GM12878 (cell line): ENCODE results near the gene NTSR1. TPM values are rescaled to one million over a fixed set of nuclear protein-coding genes. Genes with fewer than 3 reads are reported as not detected.

Experiments used
- ATAC-seq: fragments of 200-7000 bp; cut with Tn5 transposase; 3 replicates; pipeline ENCODE4 v1.9.1; 2020; ENCODE audit warnings: mild to moderate bottlenecking, moderate library complexity
- BruUV-seq: library from RNA; stranded (reverse); fragments of 400-500 nt; replicated peaks from 2 replicates; lab custom pipeline; 2021; lab: Mats Ljungman, UMichigan
- CTCF ChIA-PET: fragments of 300-600 bp; sonication (Branson Sonifier 250); formaldehyde crosslinking; extraction: SDS; loops from one replicate; lab custom pipeline; 2021; ENCODE audit warnings: inconsistent platforms; lab: Yijun Ruan, JAX
- POLR2A ChIA-PET: fragments of 350-600 bp; formaldehyde crosslinking; extraction: SDS; loops from one replicate; lab custom pipeline; 2021; ENCODE audit warnings: inconsistent platforms; lab: Charles Lee
- RAD21 ChIA-PET: fragments of 300-600 bp; sonication (Branson Sonifier 250); formaldehyde crosslinking; loops from one replicate; lab custom pipeline; 2023; ENCODE audit warnings: antibody characterized with exemption; ENCODE audit not compliant: unreplicated experiment; lab: Charles Lee
- SMC1A ChIA-PET: fragments of 300-600 bp; sonication (Branson Sonifier 250); formaldehyde crosslinking; loops from one replicate; lab custom pipeline; 2023; ENCODE audit not compliant: unreplicated experiment, uncharacterized antibody; lab: Charles Lee
- DNase-seq: peaks from one replicate; pipeline ENCODE4 v3.0.0-alpha.2; 2011; ENCODE audit warnings: low read depth, low spot score
- FAIRE-seq: peaks from 3 replicates; lab custom pipeline; 2011; peaks lifted over from hg19 to GRCh38; lab: Jason Lieb, UNC
- H2AFZ ChIP-seq: 2 replicates; pipeline ENCODE4 v1.6.0; 2011; ENCODE audit warnings: low read depth, low read length, control low read depth; ENCODE audit not compliant: control insufficient read depth
- H3K27ac ChIP-seq: 2 replicates; pipeline ENCODE4 v1.5.1; 2011; ENCODE audit warnings: control low read depth; ENCODE audit not compliant: control insufficient read depth, insufficient read depth
- H3K27me3 ChIP-seq, 2 experiments: replicated peaks in 1 of 2; 2 replicates each; pipeline versions ENCODE4 v1.6.0 to v1.6.1; 2011; ENCODE audit warnings: low read length in 1 of 2; ENCODE audit not compliant: control insufficient read depth in 2 of 2, insufficient read depth in 2 of 2
- H3K36me3 ChIP-seq, 2 experiments: 2 replicates each; pipeline ENCODE4 v1.5.1; 2011; ENCODE audit warnings: low read length in 1 of 2; ENCODE audit not compliant: control insufficient read depth in 2 of 2, insufficient read depth in 2 of 2
- H3K4me1 ChIP-seq: 2 replicates; pipeline ENCODE4 v1.6.1; 2011; ENCODE audit warnings: mild to moderate bottlenecking, low read length, moderate library complexity, mixed read lengths; ENCODE audit not compliant: control insufficient read depth, insufficient read depth
- H3K4me2 ChIP-seq: 2 replicates; pipeline ENCODE4 v1.6.0; 2011; ENCODE audit warnings: control low read depth; ENCODE audit not compliant: control insufficient read depth, insufficient read depth
- H3K4me3 ChIP-seq: fragments of 200-600 bp; sonication (generic); 2 replicates; pipeline ENCODE4 v1.5.1; 2016
- H3K79me2 ChIP-seq: 2 replicates; pipeline ENCODE4 v1.6.0; 2011; ENCODE audit warnings: low read length; ENCODE audit not compliant: control insufficient read depth, insufficient read depth
- H3K9ac ChIP-seq: 2 replicates; pipeline ENCODE4 v1.8.0; 2011; ENCODE audit warnings: low read length, control low read depth, mixed read lengths; ENCODE audit not compliant: control insufficient read depth, insufficient read depth
- H3K9me3 ChIP-seq: replicated peaks from 3 replicates; pipeline ENCODE4 v1.5.1; 2011; ENCODE audit warnings: mild to moderate bottlenecking, low read length; ENCODE audit not compliant: control insufficient read depth, insufficient read depth
- H4K20me1 ChIP-seq: 2 replicates; pipeline ENCODE4 v1.6.0; 2011; ENCODE audit not compliant: control insufficient read depth, insufficient read depth
- ASH2L ChIP-seq: fragments of 300-600, 200-600 bp; sonication (generic); IDR thresholded peaks from 2 replicates; pipeline ENCODE4 v1.6.1; 2017; ENCODE audit warnings: low read depth, mild to moderate bottlenecking, borderline replicate concordance
- BACH1 ChIP-seq: fragments of 450-650 bp; IDR thresholded peaks from 2 replicates; pipeline ENCODE4 v1.6.1; 2017; ENCODE audit warnings: mild to moderate bottlenecking, borderline replicate concordance
- CBX3 ChIP-seq: fragments of 200-600 bp; sonication (generic); IDR thresholded peaks from 2 replicates; pipeline ENCODE4 v1.6.1; 2016; ENCODE audit warnings: low read depth, borderline replicate concordance
- DPF2 ChIP-seq: fragments of 450-650 bp; IDR thresholded peaks from 2 replicates; pipeline ENCODE4 v1.6.1; 2017; ENCODE audit warnings: mild to moderate bottlenecking
- HDAC6 ChIP-seq: fragments of 200-600 bp; sonication (generic); IDR thresholded peaks from one replicate; pipeline ENCODE4 v1.8.0; 2017; ENCODE audit warnings: antibody characterized with exemption; ENCODE audit not compliant: unreplicated experiment
- POLR2AphosphoS5 ChIP-seq: IDR thresholded peaks from 2 replicates; pipeline ENCODE4 v1.6.1; 2011; ENCODE audit warnings: mild to moderate bottlenecking, low read length, inconsistent platforms
- RBBP5 ChIP-seq: fragments of 200-600 bp; sonication (generic); conservative IDR thresholded peaks from 2 replicates; pipeline ENCODE4 v1.6.1; 2016
- SIX5 ChIP-seq: IDR thresholded peaks from 2 replicates; pipeline ENCODE4 v1.6.1; 2011; ENCODE audit warnings: mild to moderate bottlenecking, low read depth, low read length, moderate library complexity; ENCODE audit not compliant: severe bottlenecking
- WGBS: methylation state at CpG from one replicate; pipeline ENCODE4 v1.1.6; 2016; ENCODE audit warnings: low lambda C conversion rate; ENCODE audit not compliant: insufficient replicate concordance, insufficient coverage; ENCODE audit errors: missing lambda C conversion rate; 5-methylcytosine and 5-hydroxymethylcytosine counted together
- in situ Hi-C: fragments of 300-500 bp; cut with MboI; formaldehyde crosslinking; loops from 9 replicates; pipeline ENCODE4 v1.14.3; 2018; ENCODE audit warnings: mixed read lengths
- intact Hi-C: fragments of 100-400 bp; cut with micrococcal nuclease; formaldehyde crosslinking; loops from one replicate; pipeline ENCODE4 v1.14.2; 2022; ENCODE audit not compliant: unreplicated experiment
- polyA plus RNA-seq, 11 experiments: library from polyadenylated mRNA; depleted of rRNA in 4 of 11; unstranded in 6 of 11; stranded (reverse) in 5 of 11; fragments of >200 nt; fragmentation: Nextera tagmentation in 4 of 11; fragmentation: Illumina TruSeq in 1 of 11; extraction: Ambion mirVana in 4 of 11; extraction: Trizol in 1 of 11; gene quantifications; 1 replicate in 1 of 11; 2 replicates in 10 of 11; pipeline versions ENCODE4 v1.2.1 to v1.2.3, GENCODE V29; 2011 to 2016; ENCODE audit warnings: inconsistent platforms in 2 of 11, missing spikeins in 2 of 11, low read depth in 1 of 11
- total RNA-seq, 4 experiments: library from RNA; depleted of rRNA in 3 of 4; stranded (reverse); fragments of >200 nt in 3 of 4; fragmentation: Illumina TruSeq in 1 of 4; extraction: Trizol in 1 of 4; gene quantifications; 2 replicates each; pipeline versions ENCODE4 v1.2.1 to v1.2.3, GENCODE V29; 2013 to 2021
- TF ChIP-seq, protein P1 (sequence below): IDR thresholded peaks from 2 replicates; pipeline ENCODE4 v1.6.1; 2012; ENCODE audit warnings: improper control_type of control experiment, low read depth, low read length; ENCODE audit not compliant: insufficient replicate concordance
- TF ChIP-seq, protein P2 (sequence below): IDR thresholded peaks from 2 replicates; pipeline ENCODE4 v1.6.1; 2011; ENCODE audit warnings: borderline replicate concordance, low read depth, mild to moderate bottlenecking, moderate library complexity, low read length; ENCODE audit not compliant: insufficient read depth, poor library complexity, severe bottlenecking
- TF ChIP-seq, protein P3 (sequence below): fragments of 450-650 bp; IDR thresholded peaks from 2 replicates; pipeline ENCODE4 v1.6.1; 2014; ENCODE audit warnings: mild to moderate bottlenecking
- TF ChIP-seq, protein P4 (sequence below): fragments of 450-650 bp; IDR thresholded peaks from 2 replicates; pipeline ENCODE4 v1.6.1; 2016; ENCODE audit warnings: mild to moderate bottlenecking

The NTSR1 gene
- total and polyA plus RNA-seq, 10 of the 15 experiments (the other 5 are each of a cell fraction or from before 2014, with no cell fraction given): not detected

DNA sequence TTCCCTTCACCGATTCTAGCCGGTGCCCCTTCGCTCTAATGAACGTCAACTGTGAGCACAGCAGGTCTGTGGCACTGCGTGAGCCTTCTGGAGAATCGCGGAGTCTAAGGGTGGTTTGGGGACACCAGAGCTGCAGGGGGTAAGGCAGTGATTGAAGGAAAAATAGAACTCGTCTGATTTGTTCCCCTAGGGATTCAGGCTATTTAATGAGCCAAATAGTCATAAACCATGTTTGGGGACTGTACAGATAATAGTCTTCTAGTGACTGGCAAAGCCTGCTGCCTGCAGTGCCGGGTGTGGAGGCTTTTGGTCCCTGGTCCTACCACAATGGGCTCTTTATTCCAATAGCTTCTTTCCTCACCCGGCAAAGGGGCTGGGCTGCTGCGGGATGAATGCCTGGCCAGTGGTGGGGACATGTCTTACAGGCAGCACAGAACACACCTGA, 11.1 kb upstream of the NTSR1 start (continued):
- TF ChIP-seq, protein P1, sequence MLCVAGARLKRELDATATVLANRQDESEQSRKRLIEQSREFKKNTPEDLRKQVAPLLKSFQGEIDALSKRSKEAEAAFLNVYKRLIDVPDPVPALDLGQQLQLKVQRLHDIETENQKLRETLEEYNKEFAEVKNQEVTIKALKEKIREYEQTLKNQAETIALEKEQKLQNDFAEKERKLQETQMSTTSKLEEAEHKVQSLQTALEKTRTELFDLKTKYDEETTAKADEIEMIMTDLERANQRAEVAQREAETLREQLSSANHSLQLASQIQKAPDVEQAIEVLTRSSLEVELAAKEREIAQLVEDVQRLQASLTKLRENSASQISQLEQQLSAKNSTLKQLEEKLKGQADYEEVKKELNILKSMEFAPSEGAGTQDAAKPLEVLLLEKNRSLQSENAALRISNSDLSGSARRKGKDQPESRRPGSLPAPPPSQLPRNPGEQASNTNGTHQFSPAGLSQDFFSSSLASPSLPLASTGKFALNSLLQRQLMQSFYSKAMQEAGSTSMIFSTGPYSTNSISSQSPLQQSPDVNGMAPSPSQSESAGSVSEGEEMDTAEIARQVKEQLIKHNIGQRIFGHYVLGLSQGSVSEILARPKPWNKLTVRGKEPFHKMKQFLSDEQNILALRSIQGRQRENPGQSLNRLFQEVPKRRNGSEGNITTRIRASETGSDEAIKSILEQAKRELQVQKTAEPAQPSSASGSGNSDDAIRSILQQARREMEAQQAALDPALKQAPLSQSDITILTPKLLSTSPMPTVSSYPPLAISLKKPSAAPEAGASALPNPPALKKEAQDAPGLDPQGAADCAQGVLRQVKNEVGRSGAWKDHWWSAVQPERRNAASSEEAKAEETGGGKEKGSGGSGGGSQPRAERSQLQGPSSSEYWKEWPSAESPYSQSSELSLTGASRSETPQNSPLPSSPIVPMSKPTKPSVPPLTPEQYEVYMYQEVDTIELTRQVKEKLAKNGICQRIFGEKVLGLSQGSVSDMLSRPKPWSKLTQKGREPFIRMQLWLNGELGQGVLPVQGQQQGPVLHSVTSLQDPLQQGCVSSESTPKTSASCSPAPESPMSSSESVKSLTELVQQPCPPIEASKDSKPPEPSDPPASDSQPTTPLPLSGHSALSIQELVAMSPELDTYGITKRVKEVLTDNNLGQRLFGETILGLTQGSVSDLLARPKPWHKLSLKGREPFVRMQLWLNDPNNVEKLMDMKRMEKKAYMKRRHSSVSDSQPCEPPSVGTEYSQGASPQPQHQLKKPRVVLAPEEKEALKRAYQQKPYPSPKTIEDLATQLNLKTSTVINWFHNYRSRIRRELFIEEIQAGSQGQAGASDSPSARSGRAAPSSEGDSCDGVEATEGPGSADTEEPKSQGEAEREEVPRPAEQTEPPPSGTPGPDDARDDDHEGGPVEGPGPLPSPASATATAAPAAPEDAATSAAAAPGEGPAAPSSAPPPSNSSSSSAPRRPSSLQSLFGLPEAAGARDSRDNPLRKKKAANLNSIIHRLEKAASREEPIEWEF: no peak
- TF ChIP-seq DPF2: no peak
- no peak for TF ChIP-seq SIX5
- no peak for TF ChIP-seq HDAC6
- no peak for TF ChIP-seq CBX3

DNA sequence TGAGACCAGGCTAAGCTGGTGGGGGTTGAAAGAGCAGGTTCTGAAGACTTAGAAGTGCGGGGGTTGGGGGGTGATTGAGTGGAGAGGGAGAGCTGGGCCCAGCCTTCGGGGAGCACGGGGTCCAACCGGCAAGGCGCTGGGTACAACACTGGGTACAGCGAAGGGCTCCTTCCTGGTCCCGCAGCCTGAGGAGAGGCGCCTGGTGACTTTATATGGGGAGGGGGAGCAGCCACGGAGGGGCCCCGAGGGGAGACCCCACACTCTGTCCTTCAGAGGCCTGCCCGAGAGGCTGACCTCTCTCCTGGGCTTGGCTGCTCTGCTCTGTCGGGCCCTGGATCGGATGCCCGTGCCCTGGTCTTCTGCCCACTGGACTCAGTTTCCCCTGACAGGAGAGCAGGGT, 10.4 kb upstream of the NTSR1 start:
- POLR2A ChIA-PET: no interaction called here
- no peak for ATAC-seq
- 41% methylated on average over 14 of the region's 14 CpGs for WGBS
- TF ChIP-seq BACH1 (no peak), HDAC6 (no peak), ASH2L (no peak), RBBP5 (no peak), POLR2AphosphoS5 (no peak)
- TF ChIP-seq, protein P2, sequence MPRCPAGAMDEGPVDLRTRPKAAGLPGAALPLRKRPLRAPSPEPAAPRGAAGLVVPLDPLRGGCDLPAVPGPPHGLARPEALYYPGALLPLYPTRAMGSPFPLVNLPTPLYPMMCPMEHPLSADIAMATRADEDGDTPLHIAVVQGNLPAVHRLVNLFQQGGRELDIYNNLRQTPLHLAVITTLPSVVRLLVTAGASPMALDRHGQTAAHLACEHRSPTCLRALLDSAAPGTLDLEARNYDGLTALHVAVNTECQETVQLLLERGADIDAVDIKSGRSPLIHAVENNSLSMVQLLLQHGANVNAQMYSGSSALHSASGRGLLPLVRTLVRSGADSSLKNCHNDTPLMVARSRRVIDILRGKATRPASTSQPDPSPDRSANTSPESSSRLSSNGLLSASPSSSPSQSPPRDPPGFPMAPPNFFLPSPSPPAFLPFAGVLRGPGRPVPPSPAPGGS: no peak
- TF ChIP-seq, protein P3, sequence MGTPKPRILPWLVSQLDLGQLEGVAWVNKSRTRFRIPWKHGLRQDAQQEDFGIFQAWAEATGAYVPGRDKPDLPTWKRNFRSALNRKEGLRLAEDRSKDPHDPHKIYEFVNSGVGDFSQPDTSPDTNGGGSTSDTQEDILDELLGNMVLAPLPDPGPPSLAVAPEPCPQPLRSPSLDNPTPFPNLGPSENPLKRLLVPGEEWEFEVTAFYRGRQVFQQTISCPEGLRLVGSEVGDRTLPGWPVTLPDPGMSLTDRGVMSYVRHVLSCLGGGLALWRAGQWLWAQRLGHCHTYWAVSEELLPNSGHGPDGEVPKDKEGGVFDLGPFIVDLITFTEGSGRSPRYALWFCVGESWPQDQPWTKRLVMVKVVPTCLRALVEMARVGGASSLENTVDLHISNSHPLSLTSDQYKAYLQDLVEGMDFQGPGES: no peak
- TF ChIP-seq, protein P4, sequence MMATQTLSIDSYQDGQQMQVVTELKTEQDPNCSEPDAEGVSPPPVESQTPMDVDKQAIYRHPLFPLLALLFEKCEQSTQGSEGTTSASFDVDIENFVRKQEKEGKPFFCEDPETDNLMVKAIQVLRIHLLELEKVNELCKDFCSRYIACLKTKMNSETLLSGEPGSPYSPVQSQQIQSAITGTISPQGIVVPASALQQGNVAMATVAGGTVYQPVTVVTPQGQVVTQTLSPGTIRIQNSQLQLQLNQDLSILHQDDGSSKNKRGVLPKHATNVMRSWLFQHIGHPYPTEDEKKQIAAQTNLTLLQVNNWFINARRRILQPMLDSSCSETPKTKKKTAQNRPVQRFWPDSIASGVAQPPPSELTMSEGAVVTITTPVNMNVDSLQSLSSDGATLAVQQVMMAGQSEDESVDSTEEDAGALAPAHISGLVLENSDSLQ: no peak

More for the DNA sequence above, 10.4 kb upstream of the NTSR1 start:
- H2AFZ ChIP-seq: no peak overlapping the region
- SMC1A ChIA-PET: no interaction called here
- no peak overlapping the region for H3K9ac ChIP-seq
- CTCF ChIA-PET: no interaction called here
- BruUV-seq: no TSS peak
- no peaks in the 10 kb centered on the region for H3K79me2 ChIP-seq
- no peak overlapping the region for H3K27ac ChIP-seq
- intact Hi-C loops (no loop called here), in situ Hi-C loops (no loop called here)
- no peaks in the 10 kb centered on the region for H4K20me1 ChIP-seq
- H3K27me3 ChIP-seq: peaks cover 0 to 5% of the 10 kb centered on the region in 2 experiments; a peak in 3 of 4 replicates
- H3K4me1 ChIP-seq: no peaks in the 10 kb centered on the region
- no peaks in the 10 kb centered on the region for H3K36me3 ChIP-seq
- H3K4me3 ChIP-seq: no peak overlapping the region
- DNase-seq: no peak
- H3K4me2 ChIP-seq: no peak overlapping the region
- no peak for FAIRE-seq
- H3K9me3 ChIP-seq: no peaks in the 10 kb centered on the region
- RAD21 ChIA-PET: no interaction called here
